Measurements from ENCODE around the gene PTBP3. TPM values are rescaled to one million over a fixed set of nuclear protein-coding genes. Genes with fewer than 3 reads are reported as not detected.

Gene PTBP3
- total RNA-seq, 1 experiment from 2014 or later: 30.8 TPM

DNA sequence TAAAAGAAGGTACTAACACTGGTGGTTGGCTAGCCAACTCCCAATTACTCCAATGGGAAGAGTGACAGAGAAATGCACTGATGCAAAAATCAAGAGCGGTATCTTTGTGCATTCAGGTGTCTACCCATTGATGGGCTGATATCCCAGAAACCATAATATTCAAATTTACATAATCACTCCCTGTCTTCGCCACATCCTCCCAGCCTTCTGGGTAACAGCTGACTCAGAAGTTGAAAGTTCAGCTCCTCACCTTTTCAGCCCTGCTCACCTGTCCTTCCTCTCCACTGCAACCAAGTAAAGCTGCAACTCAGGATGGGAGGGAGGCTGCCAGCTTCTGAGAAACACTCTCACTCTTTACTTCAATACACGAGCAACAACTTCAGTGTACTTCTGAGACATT, 165.2 kb downstream of the PTBP3 start:
- DNase-seq (ENCODE audit: low spot score): no peak

Other genes with a start within 250 kb of the PTBP3 start
- 0.89 and 1.8 TPM in 2 replicates for gene SUSD1, start 158.3 kb downstream of the PTBP3 start, total RNA-seq (2014; rRNA removed; shearing (Covaris generic))
- gene HSDL2, start 46.5 kb upstream of the PTBP3 start, total RNA-seq (2014; rRNA removed; shearing (Covaris generic)): 37.2 and 45.6 TPM in 2 replicates
- 1.4 TPM in 2 replicates for gene KIAA1958, start 153.2 kb upstream of the PTBP3 start, total RNA-seq (2014; rRNA removed; shearing (Covaris generic))